Measurements from ENCODE around the gene TRPM8.

GRCh38 chr2:234014427-234014826 is 97.3 kb downstream of the TRPM8 start:
- TF ChIP-seq CBFB (CRISPR knock-in tag; IDR thresholded peaks at IDR 0.05) (no peak), ZFP37 (CRISPR knock-in tag; IDR thresholded peaks at IDR 0.05; ENCODE audit: borderline replicate concordance) (no peak)
